Measurements from ENCODE around the gene HPCAL1.

HPCAL1 gene

DNA sequence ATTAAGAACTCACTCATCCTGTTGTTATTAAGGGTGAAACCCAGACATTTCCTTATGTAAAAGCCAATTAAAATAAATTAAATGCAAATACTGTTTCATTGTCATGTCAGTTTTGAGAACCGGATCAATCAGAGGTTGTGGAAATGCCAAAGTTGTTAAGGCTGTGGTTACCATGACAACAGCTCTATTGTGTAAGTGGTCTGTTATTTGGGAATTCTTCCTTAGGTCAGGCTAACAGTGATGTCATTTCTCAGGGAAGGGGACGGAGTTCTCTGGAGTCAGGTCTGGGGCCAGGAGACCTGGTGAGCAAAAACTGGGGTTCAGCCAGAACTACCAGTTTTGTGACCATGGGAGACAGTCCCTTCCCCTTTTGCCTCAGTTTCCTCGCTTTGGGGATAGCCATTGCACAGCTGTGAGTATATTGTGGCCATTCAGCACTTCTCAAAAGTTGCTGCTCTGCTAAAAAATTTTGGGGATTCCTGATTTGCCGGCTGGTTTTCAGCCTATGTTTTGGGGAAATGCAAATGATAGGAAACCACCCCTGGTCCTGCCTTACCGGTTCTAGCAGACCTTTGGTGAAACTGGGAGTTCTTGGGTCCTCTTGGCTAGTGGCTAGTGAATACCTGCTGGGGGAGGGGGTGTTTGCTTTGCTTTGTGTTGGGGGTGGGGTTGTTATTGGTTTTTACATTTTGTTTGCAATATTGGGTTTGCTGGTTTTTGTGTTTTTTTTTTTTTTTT lies 21.6 kb downstream of the HPCAL1 start:
- Histone ChIP-seq H3K79me2 (ENCODE audit: insufficient read depth, low read length) (no peaks in the 10 kb centered on the region), H4K20me1 (ENCODE audit: low read depth, low read length) (no peaks in the 10 kb centered on the region; the same call in 1 of the 2 replicates), H3K27ac (ENCODE audit: low read depth, low read length) (no peak overlapping the region), H3K36me3 (ENCODE audit: low read length) (no peaks in the 10 kb centered on the region), H3K4me3 (ENCODE audit: insufficient read depth, low read length, poor library complexity, severe bottlenecking) (no peak overlapping the region), H3K4me2 (ENCODE audit: low read depth, low read length, poor library complexity, severe bottlenecking) (no peak overlapping the region), H3F3A (ENCODE audit: insufficient read depth) (no peaks in the 10 kb centered on the region), H3K9me2 (replicated peaks; ENCODE audit: insufficient read depth, low read length) (no peaks in the 10 kb centered on the region), H3K9me3 (ENCODE audit: insufficient read depth, low read length) (no peaks in the 10 kb centered on the region), H2AFZ (ENCODE audit: low read depth, low read length, severe bottlenecking) (no peak overlapping the region), H3K9ac (ENCODE audit: low read length) (no peak overlapping the region), H3K27me3 (ENCODE audit: low read length) (no peaks in the 10 kb centered on the region)
- TF ChIP-seq EZH2phosphoT487 (conservative IDR thresholded peaks at IDR 0.05; ENCODE audit: low read length), result no peak
- TF ChIP-seq, protein P1, sequence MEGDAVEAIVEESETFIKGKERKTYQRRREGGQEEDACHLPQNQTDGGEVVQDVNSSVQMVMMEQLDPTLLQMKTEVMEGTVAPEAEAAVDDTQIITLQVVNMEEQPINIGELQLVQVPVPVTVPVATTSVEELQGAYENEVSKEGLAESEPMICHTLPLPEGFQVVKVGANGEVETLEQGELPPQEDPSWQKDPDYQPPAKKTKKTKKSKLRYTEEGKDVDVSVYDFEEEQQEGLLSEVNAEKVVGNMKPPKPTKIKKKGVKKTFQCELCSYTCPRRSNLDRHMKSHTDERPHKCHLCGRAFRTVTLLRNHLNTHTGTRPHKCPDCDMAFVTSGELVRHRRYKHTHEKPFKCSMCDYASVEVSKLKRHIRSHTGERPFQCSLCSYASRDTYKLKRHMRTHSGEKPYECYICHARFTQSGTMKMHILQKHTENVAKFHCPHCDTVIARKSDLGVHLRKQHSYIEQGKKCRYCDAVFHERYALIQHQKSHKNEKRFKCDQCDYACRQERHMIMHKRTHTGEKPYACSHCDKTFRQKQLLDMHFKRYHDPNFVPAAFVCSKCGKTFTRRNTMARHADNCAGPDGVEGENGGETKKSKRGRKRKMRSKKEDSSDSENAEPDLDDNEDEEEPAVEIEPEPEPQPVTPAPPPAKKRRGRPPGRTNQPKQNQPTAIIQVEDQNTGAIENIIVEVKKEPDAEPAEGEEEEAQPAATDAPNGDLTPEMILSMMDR (IDR thresholded peaks at IDR 0.05; ENCODE audit: insufficient read depth, low read length, poor library complexity, severe bottlenecking), result no peak

DNA sequence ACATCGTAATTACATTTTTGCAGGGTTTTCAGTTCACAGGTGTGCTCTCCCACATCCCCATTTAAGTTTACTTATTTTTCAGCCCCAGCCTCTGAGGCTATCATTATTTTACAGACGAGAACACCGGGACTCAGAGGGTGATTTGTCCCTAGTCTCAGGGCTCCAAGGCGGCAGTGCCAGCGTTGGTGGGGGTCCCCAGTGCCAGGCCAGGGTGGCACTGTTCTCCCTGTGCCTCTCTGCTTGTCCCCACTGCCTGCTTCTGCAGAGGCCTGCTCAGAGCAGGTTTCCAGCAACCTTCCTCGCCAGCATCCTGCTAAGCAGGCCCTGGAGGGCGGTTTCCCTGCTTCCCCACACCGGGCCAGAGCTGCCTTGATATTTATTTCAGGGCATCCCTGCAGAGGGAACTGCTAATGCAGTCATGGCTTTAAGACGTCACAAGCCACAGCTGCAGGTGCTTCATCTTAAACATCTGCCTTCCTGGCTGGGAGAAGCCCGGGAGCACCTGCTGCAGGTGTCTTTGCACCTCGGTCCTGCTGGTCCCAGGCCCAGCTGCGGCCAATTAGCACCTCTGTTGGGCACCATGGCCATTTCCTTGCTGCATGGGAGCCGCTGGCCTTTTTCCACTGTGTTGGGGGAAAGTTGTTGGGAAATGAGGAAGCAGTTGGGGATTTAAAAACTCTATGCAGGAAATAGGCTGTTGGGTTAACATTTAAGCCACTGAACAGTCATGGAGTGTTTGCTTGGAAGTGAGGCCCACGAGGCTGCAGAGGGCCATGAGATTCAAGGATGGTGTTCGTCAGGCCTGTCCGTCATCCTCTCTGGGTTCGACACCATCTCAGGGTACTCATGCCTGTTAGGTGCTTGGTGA lies 22.8 kb downstream of the HPCAL1 start:
- Histone ChIP-seq H2AFZ (ENCODE audit: low read depth, low read length, severe bottlenecking) (no peak overlapping the region), H3K4me3 (ENCODE audit: insufficient read depth, low read length, poor library complexity, severe bottlenecking) (no peak overlapping the region), H3K9me3 (ENCODE audit: insufficient read depth, low read length) (no peaks in the 10 kb centered on the region), H4K20me1 (ENCODE audit: low read depth, low read length) (no peaks in the 10 kb centered on the region; the same call in 1 of the 2 replicates), H3K79me2 (ENCODE audit: insufficient read depth, low read length) (no peaks in the 10 kb centered on the region), H3K27me3 (ENCODE audit: low read length) (no peaks in the 10 kb centered on the region), H3F3A (ENCODE audit: insufficient read depth) (no peaks in the 10 kb centered on the region), H3K9ac (ENCODE audit: low read length) (no peak overlapping the region), H3K4me2 (ENCODE audit: low read depth, low read length, poor library complexity, severe bottlenecking) (no peak overlapping the region), H3K9me2 (replicated peaks; ENCODE audit: insufficient read depth, low read length) (no peaks in the 10 kb centered on the region), H3K36me3 (ENCODE audit: low read length) (no peaks in the 10 kb centered on the region), H3K27ac (ENCODE audit: low read depth, low read length) (no peak overlapping the region)
- TF ChIP-seq, protein P1 (IDR thresholded peaks at IDR 0.05; ENCODE audit: insufficient read depth, low read length, poor library complexity, severe bottlenecking), result no peak
- TF ChIP-seq EZH2phosphoT487 (conservative IDR thresholded peaks at IDR 0.05; ENCODE audit: low read length), result no peak

DNA sequence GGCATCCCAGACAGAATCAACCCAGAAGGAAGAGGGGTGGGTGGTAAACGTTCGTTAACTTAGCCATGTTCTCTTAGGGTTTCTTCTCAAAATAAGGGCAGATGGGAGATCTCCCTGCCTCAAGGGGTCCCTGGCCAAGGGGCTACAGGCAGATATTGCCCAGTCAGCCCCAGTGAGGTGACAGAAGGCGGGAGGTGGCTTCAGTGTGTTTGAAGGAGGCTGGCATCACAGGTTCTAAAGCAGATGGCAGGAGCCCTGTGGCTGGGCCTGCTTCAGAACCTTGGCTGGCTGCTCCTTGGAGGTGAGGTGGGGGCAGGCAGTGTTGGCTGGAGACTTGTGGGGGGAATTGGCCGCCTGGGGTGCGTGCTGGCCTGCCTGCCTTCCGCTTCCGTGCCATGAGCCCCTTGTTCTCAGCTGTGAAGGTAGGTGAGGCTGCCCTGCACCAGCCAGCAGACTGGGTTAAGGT lies 23.5 kb downstream of the HPCAL1 start:
- Histone ChIP-seq H3K27me3 (ENCODE audit: low read length) (no peaks in the 10 kb centered on the region), H3K36me3 (ENCODE audit: low read length) (no peaks in the 10 kb centered on the region), H3K9ac (ENCODE audit: low read length) (no peak overlapping the region), H3K4me2 (ENCODE audit: low read depth, low read length, poor library complexity, severe bottlenecking) (no peak overlapping the region), H3K9me3 (ENCODE audit: insufficient read depth, low read length) (no peaks in the 10 kb centered on the region), H3K79me2 (ENCODE audit: insufficient read depth, low read length) (no peaks in the 10 kb centered on the region), H4K20me1 (ENCODE audit: low read depth, low read length) (no peaks in the 10 kb centered on the region; the same call in 1 of the 2 replicates), H2AFZ (ENCODE audit: low read depth, low read length, severe bottlenecking) (no peak overlapping the region), H3K27ac (ENCODE audit: low read depth, low read length) (no peak overlapping the region), H3K4me3 (ENCODE audit: insufficient read depth, low read length, poor library complexity, severe bottlenecking) (no peak overlapping the region), H3F3A (ENCODE audit: insufficient read depth) (no peaks in the 10 kb centered on the region), H3K9me2 (replicated peaks; ENCODE audit: insufficient read depth, low read length) (no peaks in the 10 kb centered on the region)
- no peak for TF ChIP-seq EZH2phosphoT487 (conservative IDR thresholded peaks at IDR 0.05; ENCODE audit: low read length)
- TF ChIP-seq, protein P1 (IDR thresholded peaks at IDR 0.05; ENCODE audit: insufficient read depth, low read length, poor library complexity, severe bottlenecking), result no peak

Measured in SU-DHL-6 (cell line).